Esophagus muscularis mucosa (tissue), 4 donors: ENCODE data around the gene FAM171A1. TPM values are rescaled to one million over a fixed set of nuclear protein-coding genes. Genes with fewer than 3 reads are reported as not detected.
A peak's percentile ranks its signal among the peaks of the same experiment; 100 is the strongest.

ENCODE experiments used
- DNase-seq: peaks from one replicate; pipeline ENCODE4 v3.0.0-alpha.2; 2017; ENCODE audit errors: extremely low spot score
- H3K27ac ChIP-seq, 4 donors: fragments of 200-600 bp; sonication (generic); replicated peaks in 1 of 4; 1 replicate in 3 of 4; 2 replicates in 1 of 4; pipeline ENCODE4 v1.5.1; 2016 to 2019; ENCODE audit warnings: mild to moderate bottlenecking in 1 of 4
- H3K27me3 ChIP-seq, 4 donors: fragments of 200-600 bp; sonication (generic); one replicate each; pipeline versions ENCODE4 v1.5.1 to v1.6.0; 2016 to 2019
- H3K36me3 ChIP-seq, 4 donors: fragments of 200-600 bp; sonication (generic); one replicate each; pipeline ENCODE4 v1.5.1; 2016 to 2019
- H3K4me1 ChIP-seq, 4 donors: fragments of 200-600 bp; sonication (generic); one replicate each; pipeline ENCODE4 v1.5.1; 2016 to 2019
- H3K4me3 ChIP-seq, 4 donors: fragments of 200-600 bp; sonication (generic); 1 replicate in 2 of 4; 2 replicates in 2 of 4; pipeline ENCODE4 v1.5.1; 2016 to 2019; ENCODE audit warnings: mild to moderate bottlenecking in 4 of 4, moderate library complexity in 1 of 4
- H3K9me3 ChIP-seq, 4 donors: fragments of 200-600 bp; sonication (generic); 1 replicate in 3 of 4; 2 replicates in 1 of 4; pipeline ENCODE4 v1.5.1; 2016 to 2019
- CTCF ChIP-seq, 3 experiments: fragments of 200-600 bp in 2 of 3; fragments of 450-650 bp in 1 of 3; sonication (generic) in 2 of 3; IDR thresholded peaks; one replicate each; pipeline ENCODE4 v1.5.1; 2017 to 2019; ENCODE audit warnings: antibody characterized with exemption in 3 of 3, mild to moderate bottlenecking in 2 of 3, moderate library complexity in 1 of 3
- EP300 ChIP-seq: sonication (generic); formaldehyde crosslinking; IDR thresholded peaks from one replicate; pipeline ENCODE4 v1.6.1; 2017; ENCODE audit warnings: antibody characterized with exemption
- POLR2A ChIP-seq: fragments of 450-650 bp; IDR thresholded peaks from one replicate; pipeline ENCODE4 v1.6.1; 2017; ENCODE audit warnings: antibody characterized with exemption, moderate library complexity, mild to moderate bottlenecking, low read depth
- POLR2AphosphoS5 ChIP-seq, 2 donors: sonication (generic); formaldehyde crosslinking; IDR thresholded peaks; one replicate each; pipeline ENCODE4 v1.6.1; 2017; ENCODE audit warnings: antibody characterized with exemption in 2 of 2
- WGBS: methylation state at CpG from one replicate; pipeline ENCODE4 v1.1.5; 2018; 5-methylcytosine and 5-hydroxymethylcytosine counted together
- intact Hi-C: fragments of 100-400 bp; cut with DNase I; formaldehyde crosslinking; loops from one replicate; pipeline ENCODE4 v1.15.1; 2023
- total RNA-seq, 4 donors: library from RNA; depleted of rRNA; stranded (reverse); fragments of >200 nt; gene quantifications; one replicate each; pipeline versions ENCODE4 v1.1.0 to v1.2.1, GENCODE V29; 2016

Gene FAM171A1
- total RNA-seq, 4 donors from 2014 or later = 7.1 to 15.0 (median 12.6) TPM

GRCh38 chr10:15196021-15196834, 174.9 kb downstream of the FAM171A1 start:
- DNase-seq = no peak
- Histone ChIP-seq H3K27me3 (no peaks in the 10 kb centered on the region), H3K4me1 (peaks cover under 1 to 12% (median 4%) of the 10 kb centered on the region in 4 donors), H3K36me3 (no peaks in the 10 kb centered on the region), H3K27ac (no peak overlapping the region), H3K9me3 (no peaks in the 10 kb centered on the region), H3K4me3 (peak overlapping the region in 1 of 4 donors; percentile 17)
- TF ChIP-seq POLR2A = no peak
- no peak for TF ChIP-seq POLR2AphosphoS5 (IDR thresholded peaks at IDR 0.05)
- no peak for TF ChIP-seq CTCF (IDR thresholded peaks at IDR 0.05)
- no peak for TF ChIP-seq EP300
- intact Hi-C loops = no loop called here
- WGBS = 80% methylated on average over 12 of the region's 12 CpGs

- no peaks in the 10 kb centered on the region for H3K36me3 ChIP-seq
- TF ChIP-seq EP300 (no peak), CTCF (IDR thresholded peaks at IDR 0.05) (no peak), POLR2AphosphoS5 (IDR thresholded peaks at IDR 0.05) (no peak), POLR2A (no peak)
- 88% methylated on average over 11 of the region's 11 CpGs for WGBS
- H3K4me3 ChIP-seq = no peak overlapping the region
- no peak for DNase-seq
- H3K27me3 ChIP-seq = no peaks in the 10 kb centered on the region
- no peaks in the 10 kb centered on the region for H3K4me1 ChIP-seq
- H3K9me3 ChIP-seq = no peaks in the 10 kb centered on the region
- intact Hi-C loops = no loop called here
- no peak overlapping the region for H3K27ac ChIP-seq
Observed at GRCh38 chr10:15189133-15189885, 181.8 kb downstream of the FAM171A1 start.

- Histone ChIP-seq H3K27ac (no peak overlapping the region), H3K36me3 (no peaks in the 10 kb centered on the region), H3K4me1 (no peaks in the 10 kb centered on the region), H3K27me3 (no peaks in the 10 kb centered on the region), H3K9me3 (no peaks in the 10 kb centered on the region), H3K4me3 (no peak overlapping the region)
- WGBS = 94% methylated on average over 5 of the region's 5 CpGs
- no peak for DNase-seq
- intact Hi-C loops = no loop called here
- no peak for TF ChIP-seq POLR2AphosphoS5 (IDR thresholded peaks at IDR 0.05)
- no peak for TF ChIP-seq POLR2A
- no peak for TF ChIP-seq EP300
- TF ChIP-seq CTCF (IDR thresholded peaks at IDR 0.05) = no peak
Observed at GRCh38 chr10:15188603-15189002, 182.5 kb downstream of the FAM171A1 start.

GRCh38 chr10:15183689-15184481, 187.2 kb downstream of the FAM171A1 start:
- no peak overlapping the region for H3K4me3 ChIP-seq
- no peak for DNase-seq
- no peaks in the 10 kb centered on the region for H3K36me3 ChIP-seq
- H3K9me3 ChIP-seq = no peaks in the 10 kb centered on the region
- peaks cover 0 to 12% (median 3%) of the 10 kb centered on the region in 4 donors for H3K4me1 ChIP-seq
- H3K27me3 ChIP-seq = no peaks in the 10 kb centered on the region
- no peak overlapping the region for H3K27ac ChIP-seq
- 85% methylated on average over 11 of the region's 11 CpGs for WGBS
- intact Hi-C loops = no loop called here
- TF ChIP-seq POLR2AphosphoS5 (IDR thresholded peaks at IDR 0.05) (no peak), POLR2A (no peak), EP300 (no peak)
